Stimulated activated CD4-positive, alpha-beta T cell treated with anti-CD3 and anti-CD28 coated beads, Interleukin-15, amount 100 ng/mL, for 24 hours (primary cell): ENCODE results near the gene FOXS1.
"Not testable (repeated sequence)": the region's sequence is repeated elsewhere in the genome, so short reads cannot be mapped to it uniquely, and the experiment has no call there.

Experiments used
- DNase-seq: peaks from one replicate; pipeline ENCODE4 v3.0.0-alpha.2; 2020

The FOXS1 gene

GRCh38 chr20:31838646-31839292 lies 6.6 kb downstream of the FOXS1 start:
- no peak for DNase-seq

- no peak for DNase-seq
These were observed 7.5 kb downstream of the FOXS1 start for GRCh38 chr20:31837896-31838397.

- no peak for DNase-seq
These were observed 8.4 kb downstream of the FOXS1 start for GRCh38 chr20:31836853-31837608.

- DNase-seq = peak; percentile 27
These were observed 9.2 kb downstream of the FOXS1 start for GRCh38 chr20:31835977-31836852.

GRCh38 chr20:31835554-31835953 lies 9.8 kb downstream of the FOXS1 start:
- DNase-seq = no peak

GRCh38 chr20:31833931-31834521 lies 11.4 kb downstream of the FOXS1 start:
- DNase-seq = no peak

GRCh38 chr20:31833130-31833930 lies 12.1 kb downstream of the FOXS1 start:
- peak; percentile 74 for DNase-seq

GRCh38 chr20:31831771-31832306 lies 13.6 kb downstream of the FOXS1 start:
- DNase-seq = no peak

GRCh38 chr20:31831211-31831610 lies 14.2 kb downstream of the FOXS1 start:
- DNase-seq = no peak

- DNase-seq = no peak
These were observed 14.9 kb downstream of the FOXS1 start for GRCh38 chr20:31830406-31830981.

- DNase-seq = no peak
These were observed 15.7 kb downstream of the FOXS1 start for GRCh38 chr20:31829731-31830130.

- DNase-seq = not testable (repeated sequence)
These were observed 17.4 kb downstream of the FOXS1 start for GRCh38 chr20:31828016-31828415.

GRCh38 chr20:31827059-31827458 lies 18.3 kb downstream of the FOXS1 start:
- DNase-seq = no peak

GRCh38 chr20:31826074-31826473 lies 19.3 kb downstream of the FOXS1 start:
- no peak for DNase-seq

GRCh38 chr20:31824554-31825313 lies 20.7 kb downstream of the FOXS1 start:
- DNase-seq = no peak

GRCh38 chr20:31824125-31824485 lies 21.3 kb downstream of the FOXS1 start:
- DNase-seq = no peak

- DNase-seq = no peak
These were observed 21.9 kb downstream of the FOXS1 start for GRCh38 chr20:31823360-31824124.

GRCh38 chr20:31822421-31823330 lies 22.7 kb downstream of the FOXS1 start:
- DNase-seq = peak; percentile 80

- no peak for DNase-seq
These were observed 24.0 kb downstream of the FOXS1 start for GRCh38 chr20:31821427-31821826.
